GM19324 (cell line): ENCODE measurements around the gene MOB4.
"Not testable (repeated sequence)": the region's sequence is repeated elsewhere in the genome, so short reads cannot be mapped to it uniquely, and the experiment has no call there.

Experiments used
- ATAC-seq: cut with Tn5 transposase; IDR thresholded peaks from one replicate; pipeline ENCODE4 v1.9.1; 2021; ENCODE audit warnings: mild to moderate bottlenecking, moderate library complexity; ENCODE audit not compliant: unreplicated experiment, low FRiP score

MOB4 gene

DNA sequence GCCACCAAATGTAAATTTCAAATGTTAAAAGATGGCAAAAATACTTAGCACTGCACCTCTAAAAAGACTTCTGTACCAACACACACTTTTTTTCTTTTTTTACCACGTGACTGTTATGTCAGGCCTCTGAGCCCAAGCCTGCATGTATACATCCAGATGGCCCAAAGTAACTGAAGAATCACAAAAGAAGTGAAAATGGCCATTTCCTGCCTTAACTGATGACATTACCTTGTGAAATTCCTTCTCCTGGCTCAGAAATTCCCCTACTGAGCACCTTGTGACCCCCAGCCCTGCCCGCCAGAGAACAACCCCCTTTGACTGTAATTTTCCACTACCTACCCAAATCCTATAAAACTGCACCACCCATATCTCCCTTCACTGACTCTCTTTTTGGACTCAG, 62.4 kb downstream of the MOB4 start:
- ATAC-seq: not testable (repeated sequence)

DNA sequence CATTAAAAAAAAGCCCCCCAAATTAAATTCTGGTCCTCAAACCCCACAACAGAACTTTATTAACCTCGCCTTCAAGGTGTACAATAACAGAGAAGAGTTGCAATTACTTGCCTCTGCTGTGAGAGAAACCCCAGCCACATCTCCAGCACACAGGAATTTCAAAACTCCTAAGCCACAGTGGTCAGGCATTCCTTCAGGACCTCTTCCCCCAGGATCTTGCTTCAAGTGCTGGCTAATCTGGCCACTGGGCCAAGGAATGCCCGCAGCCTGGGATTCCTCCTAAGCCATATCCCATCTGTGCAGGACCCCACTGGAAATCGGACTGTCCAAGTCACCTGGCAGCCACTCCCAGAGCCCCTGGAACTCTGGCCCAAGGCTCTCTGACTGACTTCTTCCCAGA, 64.3 kb downstream of the MOB4 start:
- not testable (repeated sequence) for ATAC-seq

DNA sequence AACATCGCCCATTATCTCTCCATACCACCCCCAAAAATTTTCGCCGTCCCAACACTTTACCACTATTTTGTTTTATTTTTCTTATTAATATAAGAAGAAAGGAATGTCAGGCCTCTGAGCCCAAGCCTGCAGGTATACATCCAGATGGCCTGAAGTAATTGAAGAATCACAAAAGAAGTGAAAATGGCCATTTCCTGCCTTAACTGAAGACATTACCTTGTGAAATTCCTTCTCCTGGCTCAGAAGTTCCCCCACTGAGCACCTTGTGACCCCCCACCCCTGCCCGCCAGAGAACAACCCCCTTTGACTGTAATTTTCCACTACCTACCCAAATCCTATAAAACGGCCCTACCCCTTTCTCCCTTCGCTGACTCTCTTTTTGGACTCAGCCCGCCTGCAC, 71.4 kb downstream of the MOB4 start:
- ATAC-seq: not testable (repeated sequence)

DNA sequence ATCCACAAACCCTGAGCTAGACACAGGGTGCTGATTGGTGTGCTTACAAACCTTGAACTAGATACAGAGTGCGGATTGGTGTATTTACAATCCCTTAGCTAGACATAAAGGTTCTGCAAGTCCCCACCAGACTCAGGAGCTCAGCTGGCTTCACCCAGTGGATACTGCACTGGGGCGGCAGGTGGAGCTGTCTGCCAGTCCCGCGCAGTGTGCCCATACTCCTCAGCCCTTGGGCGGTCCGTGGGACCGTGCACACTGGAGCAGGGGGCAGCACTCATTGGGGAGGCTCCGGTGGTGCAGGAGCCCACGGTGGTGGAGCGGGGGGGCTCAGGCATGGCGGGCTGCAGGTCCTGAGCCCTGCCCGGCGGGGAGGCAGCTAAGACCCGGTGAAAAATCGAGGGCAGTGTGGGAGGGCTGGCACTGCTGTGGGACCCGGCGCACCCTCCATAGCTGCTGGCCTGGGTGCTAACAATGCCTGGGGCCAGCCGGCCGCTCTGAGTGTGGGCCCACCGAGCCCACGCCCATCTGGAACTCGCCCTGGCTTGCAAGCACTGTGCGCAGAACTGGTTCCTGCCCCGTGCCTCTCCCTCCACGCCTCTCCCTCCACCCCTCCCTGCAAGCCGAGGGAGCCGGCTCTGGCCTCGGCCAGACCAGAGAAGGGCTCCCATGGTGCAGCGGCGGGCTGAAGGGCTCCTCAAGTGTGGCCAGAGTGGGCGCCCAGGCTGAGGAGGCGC, 75.6 kb downstream of the MOB4 start:
- ATAC-seq: no peak

DNA sequence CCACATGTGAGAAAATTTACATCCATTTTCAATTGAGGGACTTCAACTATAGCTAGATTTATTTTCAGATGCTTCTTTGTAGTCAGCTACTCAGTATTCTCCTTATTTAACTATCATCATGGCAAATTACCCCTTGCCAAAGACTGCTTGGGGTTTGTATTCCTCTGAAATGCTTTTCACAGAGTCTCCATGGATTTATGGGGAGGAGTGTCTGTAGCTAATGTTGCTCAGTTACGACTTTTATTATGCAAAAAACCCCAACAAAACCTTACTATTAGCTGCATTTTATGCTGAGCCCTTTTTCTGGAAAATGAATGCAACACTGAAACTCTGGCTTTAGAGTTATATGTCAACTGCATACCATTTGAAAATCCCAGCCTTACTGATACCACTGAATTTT, 80.9 kb downstream of the MOB4 start:
- ATAC-seq: no peak

DNA sequence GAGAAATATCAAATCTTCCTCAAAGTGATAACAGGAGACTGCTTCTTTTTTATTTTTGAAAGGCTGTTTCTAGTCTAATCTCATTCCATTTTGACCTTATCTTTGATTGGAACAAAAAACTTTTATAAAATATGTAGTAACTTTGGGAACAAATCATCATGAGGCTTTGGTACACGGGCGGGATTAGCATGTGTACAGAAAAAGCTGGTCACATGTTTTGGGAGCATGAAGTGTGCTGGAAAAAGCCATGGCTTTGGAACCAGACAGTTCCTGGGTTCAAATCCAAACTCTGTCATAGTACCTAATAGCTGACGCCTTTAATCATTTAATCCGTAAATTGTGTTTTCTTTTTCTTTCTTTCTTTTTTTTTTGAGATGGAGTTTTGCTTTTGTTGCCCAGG, 81.3 kb downstream of the MOB4 start:
- no peak for ATAC-seq

DNA sequence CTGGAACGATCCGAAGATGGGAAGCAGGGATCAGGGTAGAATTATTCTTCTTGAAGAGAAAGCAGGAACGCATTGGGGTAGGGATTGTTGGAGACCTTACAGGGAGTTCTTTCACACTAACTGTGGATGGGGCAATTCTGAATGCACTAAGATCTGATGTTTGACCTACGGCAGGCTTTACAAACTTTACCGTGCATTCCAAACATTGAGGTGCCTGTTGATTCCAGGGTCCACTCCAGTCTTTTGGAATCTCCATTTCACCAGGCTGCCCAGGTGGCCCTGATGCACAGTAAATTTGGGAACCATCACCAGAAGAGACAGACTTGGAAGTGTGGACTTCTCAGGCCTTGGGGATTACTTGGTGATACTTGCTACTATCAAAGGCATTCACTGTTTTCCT, 82.6 kb downstream of the MOB4 start:
- ATAC-seq: no peak

DNA sequence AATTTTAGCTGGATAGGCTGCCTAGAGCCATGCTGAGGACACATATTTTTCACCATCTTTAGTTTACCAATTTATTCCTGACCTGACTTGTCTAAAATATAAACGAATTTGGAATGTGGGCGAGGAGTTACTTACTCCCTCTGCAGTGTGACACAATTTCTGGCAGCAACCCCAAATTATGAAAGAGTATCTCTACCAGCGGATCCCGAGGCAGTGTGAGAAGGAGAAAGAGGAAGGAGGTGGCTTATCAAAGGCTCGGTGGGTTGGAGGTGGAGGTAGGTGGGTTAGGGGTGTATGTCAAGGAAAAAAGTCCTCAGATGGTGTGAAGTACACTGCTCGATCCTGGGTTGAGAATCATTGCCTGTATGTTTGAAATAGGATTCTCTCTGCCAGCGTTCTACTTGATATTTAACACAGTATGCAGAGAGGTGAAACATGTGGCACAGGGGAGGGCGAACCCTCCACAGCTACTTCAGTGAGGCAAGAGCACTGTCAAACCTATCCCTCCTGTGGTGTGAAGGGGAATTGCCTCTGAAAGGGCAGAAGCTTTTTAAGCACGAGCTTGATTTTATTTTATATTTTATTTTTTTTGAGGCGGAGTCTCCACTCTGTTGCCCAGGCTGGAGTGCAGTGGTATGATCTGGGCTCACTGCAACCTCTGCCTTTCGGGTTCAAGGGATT, 83.6 kb downstream of the MOB4 start:
- ATAC-seq: peak; percentile 58

DNA sequence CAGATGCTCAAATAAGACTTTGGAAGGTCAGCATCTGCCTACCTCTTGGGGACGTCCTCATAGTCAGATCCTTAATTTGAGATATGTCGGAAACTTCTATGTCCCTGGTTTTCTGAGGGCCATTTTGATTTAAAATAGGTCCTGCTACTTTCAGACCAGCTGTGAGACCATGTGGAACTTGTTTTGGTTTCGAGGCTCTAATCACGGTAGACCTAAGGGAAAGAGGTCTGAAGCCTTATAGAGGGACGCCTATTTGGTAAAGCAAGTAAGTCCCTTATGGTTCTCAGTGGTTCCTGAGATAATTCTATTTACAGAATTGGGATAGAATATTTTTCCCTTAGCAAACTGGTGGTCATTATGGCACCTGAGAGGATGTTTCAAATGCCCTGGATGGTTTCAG, 84.4 kb downstream of the MOB4 start:
- ATAC-seq: peak; percentile 60

DNA sequence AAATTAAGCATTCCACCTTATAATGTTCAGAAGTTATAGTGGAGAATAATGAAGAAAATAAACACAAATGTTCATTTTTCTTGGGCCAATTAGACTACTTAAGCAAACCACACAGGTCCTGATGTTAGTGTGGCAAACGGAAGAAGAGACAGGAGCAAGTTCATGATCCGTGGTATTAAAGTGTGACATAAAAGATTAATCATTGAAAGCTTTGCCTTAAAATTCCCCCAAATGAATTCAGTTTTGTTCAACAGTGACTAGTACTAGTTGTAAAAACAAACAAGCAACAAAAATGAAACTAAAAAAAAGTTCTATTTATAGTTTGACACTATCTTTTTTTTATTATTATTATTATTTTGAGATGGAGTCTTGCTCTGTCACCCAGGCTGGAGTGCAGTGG, 85.9 kb downstream of the MOB4 start:
- no peak for ATAC-seq
